ENCODE data around the gene ERCC6L2.

Gene ERCC6L2, protein sequence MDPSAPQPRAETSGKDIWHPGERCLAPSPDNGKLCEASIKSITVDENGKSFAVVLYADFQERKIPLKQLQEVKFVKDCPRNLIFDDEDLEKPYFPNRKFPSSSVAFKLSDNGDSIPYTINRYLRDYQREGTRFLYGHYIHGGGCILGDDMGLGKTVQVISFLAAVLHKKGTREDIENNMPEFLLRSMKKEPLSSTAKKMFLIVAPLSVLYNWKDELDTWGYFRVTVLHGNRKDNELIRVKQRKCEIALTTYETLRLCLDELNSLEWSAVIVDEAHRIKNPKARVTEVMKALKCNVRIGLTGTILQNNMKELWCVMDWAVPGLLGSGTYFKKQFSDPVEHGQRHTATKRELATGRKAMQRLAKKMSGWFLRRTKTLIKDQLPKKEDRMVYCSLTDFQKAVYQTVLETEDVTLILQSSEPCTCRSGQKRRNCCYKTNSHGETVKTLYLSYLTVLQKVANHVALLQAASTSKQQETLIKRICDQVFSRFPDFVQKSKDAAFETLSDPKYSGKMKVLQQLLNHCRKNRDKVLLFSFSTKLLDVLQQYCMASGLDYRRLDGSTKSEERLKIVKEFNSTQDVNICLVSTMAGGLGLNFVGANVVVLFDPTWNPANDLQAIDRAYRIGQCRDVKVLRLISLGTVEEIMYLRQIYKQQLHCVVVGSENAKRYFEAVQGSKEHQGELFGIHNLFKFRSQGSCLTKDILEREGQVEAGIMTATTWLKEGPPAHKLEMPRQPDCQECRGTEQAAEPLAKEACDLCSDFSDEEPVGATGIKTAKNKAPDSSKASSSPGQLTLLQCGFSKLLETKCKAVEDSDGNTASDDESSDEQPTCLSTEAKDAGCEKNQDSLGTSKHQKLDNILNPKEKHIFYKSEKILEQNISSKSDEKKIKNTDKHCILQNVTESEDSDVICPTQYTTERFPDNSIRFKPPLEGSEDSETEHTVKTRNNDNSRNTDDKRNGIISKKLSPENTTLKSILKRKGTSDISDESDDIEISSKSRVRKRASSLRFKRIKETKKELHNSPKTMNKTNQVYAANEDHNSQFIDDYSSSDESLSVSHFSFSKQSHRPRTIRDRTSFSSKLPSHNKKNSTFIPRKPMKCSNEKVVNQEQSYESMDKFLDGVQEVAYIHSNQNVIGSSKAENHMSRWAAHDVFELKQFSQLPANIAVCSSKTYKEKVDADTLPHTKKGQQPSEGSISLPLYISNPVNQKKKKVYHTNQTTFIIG (N-terminal part only)

DNA sequence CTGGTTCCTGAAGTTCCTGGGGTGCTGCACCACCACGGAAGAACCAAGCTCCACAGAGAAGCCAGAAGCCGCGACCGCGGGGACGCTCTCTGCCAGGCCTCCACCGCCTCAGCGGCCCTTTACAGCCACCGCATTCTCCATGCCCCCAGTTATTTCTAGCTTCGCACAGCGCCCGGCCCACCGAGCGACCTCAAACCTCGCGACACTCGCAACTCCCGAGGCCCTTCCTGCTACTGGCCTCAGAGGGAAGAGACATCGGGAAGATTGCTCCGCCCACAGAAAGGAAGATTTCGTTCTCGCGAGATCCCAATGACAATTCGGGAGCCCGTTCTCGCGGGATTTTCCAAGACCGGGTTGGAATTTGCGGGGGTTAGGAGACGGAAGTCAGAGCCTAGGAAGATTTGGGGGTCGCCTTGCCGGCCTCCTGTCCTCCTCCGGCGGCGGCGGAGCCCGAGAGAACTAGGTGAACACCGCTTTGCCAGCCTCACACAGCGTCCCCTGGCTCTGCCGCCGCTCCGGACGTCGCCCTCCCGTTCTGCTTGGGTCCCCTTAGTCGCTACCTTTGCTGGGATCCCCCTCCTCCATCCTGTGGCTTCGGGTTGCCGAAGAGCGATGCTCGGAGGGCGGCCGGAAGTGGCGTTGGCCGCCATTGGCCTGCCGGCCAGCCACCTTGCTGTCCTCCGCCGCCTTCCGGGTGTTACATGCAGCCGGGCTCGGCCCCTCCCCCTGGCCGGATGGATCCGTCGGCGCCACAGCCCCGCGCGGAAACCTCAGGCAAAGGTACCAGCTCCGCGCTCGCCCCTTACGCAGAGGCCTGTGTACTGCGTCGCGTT lies at the start of gene ERCC6L2:
Gene ERCC6L2, plus strand, starts transcription at position 387 of the 833 bp plus-strand sequence. Its CDS starts 348 bp downstream, at position 735.
- DNase-seq (ENCODE audit: low read depth): peak; percentile 78

GRCh38 chr9:95826183-95826838 lies 49.2 kb upstream of the ERCC6L2 start:
- DNase-seq (ENCODE audit: low read depth): no peak

GRCh38 chr9:95830768-95831167 lies 44.7 kb upstream of the ERCC6L2 start:
- no peak for DNase-seq (ENCODE audit: low read depth)

GRCh38 chr9:95831810-95832209 lies 43.7 kb upstream of the ERCC6L2 start:
- no peak for DNase-seq (ENCODE audit: low read depth)

DNA sequence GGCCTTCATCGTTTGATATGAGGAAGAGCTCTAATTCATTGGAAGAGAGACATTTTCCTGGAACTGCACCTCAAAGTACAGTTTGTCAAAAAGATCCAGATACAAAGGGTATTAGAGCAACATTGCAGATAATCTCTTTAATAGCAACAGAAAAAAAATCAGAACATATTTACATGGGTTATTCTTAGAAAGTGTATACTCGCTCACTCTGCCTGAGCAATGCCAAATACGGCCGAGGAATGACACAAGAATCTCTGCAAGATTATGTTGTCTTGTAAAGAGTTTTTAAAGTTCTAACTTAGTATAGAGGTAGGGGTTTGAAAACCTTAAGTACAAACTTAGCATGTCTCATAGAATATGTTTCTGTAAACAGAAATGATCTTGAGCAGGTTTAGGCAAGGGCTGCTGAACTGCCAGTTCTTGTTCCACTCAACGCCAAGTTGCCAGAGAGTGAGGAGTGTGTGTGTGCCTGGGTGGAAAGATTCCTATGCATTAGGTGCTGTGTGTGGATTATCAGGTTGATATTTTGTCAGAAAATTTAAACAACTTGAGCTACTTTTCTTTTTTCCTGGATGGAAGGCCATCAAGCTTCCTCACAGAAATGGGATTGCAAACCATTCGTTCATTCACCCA lies 41.8 kb upstream of the ERCC6L2 start:
- no peak for DNase-seq (ENCODE audit: low read depth)

GRCh38 chr9:95834281-95834907 lies 41.1 kb upstream of the ERCC6L2 start:
- no peak for DNase-seq (ENCODE audit: low read depth)

- no peak for DNase-seq (ENCODE audit: low read depth)
Measured at GRCh38 chr9:95835393-95835792, 40.1 kb upstream of the ERCC6L2 start.

DNA sequence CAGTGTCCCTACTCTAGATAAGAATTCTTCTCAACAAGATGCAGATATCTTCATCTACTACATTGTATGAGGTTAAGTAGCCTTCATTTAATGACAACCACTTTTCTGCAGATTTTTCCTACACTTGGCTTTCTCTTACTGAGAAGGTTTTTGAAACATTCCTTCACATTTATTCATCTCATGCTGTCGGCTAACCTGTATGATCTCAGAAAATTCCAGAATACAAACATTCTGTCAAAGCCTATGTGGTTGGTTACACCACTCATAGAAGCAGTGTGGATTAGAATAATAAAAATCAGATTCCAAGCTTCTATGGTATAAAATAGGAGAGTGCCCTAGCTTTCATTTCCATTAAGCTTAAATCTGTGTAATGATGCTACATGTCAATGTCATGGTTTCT lies 39.4 kb upstream of the ERCC6L2 start:
- DNase-seq (ENCODE audit: low read depth): no peak

- no peak for DNase-seq (ENCODE audit: low read depth)
Measured at GRCh38 chr9:95839012-95839411, 36.5 kb upstream of the ERCC6L2 start.

- DNase-seq (ENCODE audit: low read depth): no peak
Measured at GRCh38 chr9:95840074-95840473, 35.4 kb upstream of the ERCC6L2 start.

DNA sequence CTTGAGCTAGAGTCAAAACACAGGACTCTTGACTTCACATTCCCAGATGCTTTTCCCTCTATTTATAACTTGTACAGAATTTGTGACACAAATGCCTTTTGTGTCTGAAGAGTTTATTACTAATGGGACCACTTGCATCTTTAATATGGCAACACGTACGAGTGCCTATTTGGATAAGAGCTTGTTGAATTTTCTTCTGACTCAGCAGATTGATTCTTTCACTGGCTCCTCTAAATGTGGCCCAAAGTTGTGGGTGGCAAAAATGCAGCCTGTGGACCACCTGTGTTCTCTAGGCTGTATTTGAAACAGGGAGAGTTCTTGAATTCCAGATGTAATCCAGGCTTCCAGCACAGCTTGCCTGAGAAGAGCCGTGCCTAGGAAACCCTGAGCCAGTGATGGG lies 34.1 kb upstream of the ERCC6L2 start:
- no peak for DNase-seq (ENCODE audit: low read depth)

GRCh38 chr9:95845751-95846150 lies 29.7 kb upstream of the ERCC6L2 start:
- no peak for DNase-seq (ENCODE audit: low read depth)

DNA sequence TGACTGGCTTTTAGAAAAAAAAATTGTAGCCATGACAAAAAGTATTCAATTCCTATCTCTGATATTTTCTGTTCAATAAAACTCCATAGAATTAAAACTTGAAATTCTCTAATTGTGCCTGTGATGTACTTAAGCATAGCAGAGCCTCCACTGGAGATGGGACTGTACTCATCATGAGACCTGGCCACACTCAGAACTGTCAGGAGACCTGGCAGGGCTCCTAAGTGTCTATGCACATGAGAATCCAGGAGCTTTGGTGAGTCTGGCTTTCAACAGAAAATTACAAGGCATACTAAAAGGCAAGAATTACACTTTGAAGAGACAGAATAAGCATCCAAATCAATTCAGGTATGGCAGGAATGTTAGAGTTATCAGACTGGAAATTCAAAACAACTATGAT lies 26.7 kb upstream of the ERCC6L2 start:
- DNase-seq (ENCODE audit: low read depth): no peak

GRCh38 chr9:95852059-95853032 lies 23.1 kb upstream of the ERCC6L2 start:
- DNase-seq (ENCODE audit: low read depth): no peak

- DNase-seq (ENCODE audit: low read depth): no peak
Measured at GRCh38 chr9:95854386-95855020, 21.0 kb upstream of the ERCC6L2 start.

DNA sequence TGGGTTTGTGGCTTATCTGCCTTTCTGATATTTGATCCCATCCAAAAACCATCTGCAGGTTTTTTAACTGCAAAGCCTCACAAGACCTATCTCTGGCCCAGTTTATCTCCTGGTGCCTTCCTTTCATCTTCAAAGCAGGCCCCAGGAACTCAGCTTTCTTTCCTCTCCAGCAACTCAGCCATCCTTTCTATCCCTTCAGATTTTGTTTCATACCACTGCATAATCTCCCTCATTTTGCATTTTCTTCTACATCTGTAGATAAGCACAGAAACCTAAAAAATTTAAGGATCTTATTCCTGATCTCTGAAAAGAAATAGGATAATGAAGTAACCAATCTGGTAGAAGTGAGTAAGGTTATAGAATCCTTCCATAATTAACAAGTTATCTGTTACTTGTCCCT lies 19.5 kb upstream of the ERCC6L2 start:
- no peak for DNase-seq (ENCODE audit: low read depth)

DNA sequence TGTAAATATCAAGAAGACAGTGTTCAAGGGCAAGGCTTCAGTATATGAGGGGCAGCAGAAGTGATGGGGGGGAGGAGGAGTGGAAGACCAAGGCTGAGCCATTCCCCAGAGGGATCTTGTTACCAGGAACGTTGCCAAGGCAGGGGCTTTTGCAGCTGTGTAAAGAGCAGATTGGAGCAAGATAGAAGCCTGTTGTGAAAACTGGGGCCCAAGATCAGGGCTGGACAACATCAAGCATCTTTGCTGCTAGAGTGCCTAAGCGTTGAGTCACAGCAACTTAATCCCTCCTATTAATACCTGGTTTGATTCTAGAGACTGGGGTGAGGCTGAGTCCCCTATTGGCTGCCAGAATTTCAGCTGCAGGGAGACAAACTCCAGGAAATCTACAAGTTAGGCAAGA lies 18.4 kb upstream of the ERCC6L2 start:
- DNase-seq (ENCODE audit: low read depth): no peak

DNA sequence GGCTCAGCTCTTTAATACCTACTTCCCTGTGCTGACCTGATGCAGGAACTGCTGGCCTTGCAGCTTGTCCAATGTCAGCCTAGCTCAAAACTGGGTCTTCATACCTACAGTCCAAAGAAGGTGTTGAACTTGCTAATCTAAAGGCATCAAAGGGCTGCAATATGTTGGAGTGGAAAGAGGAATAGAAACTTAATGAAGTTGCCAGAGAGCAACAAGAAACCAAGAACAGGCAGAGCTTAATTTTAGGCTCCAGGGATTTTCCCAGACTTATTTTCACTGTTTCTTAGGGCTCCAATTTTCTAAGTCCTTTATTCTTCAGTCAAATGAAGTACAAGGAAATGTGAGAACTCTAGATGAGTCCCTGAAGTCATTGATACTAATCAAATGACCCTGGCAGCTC lies 17.6 kb upstream of the ERCC6L2 start:
- DNase-seq (ENCODE audit: low read depth): no peak
